GM12878 (cell line): ENCODE data around the gene AOPEP.

Experiments used
- CTCF ChIP-seq, 3 experiments: IDR thresholded peaks in 2 of 3; conservative IDR thresholded peaks in 1 of 3; 2 replicates each; pipeline ENCODE4 v1.5.1; 2011; ENCODE audit warnings: low read depth in 3 of 3, low read length in 3 of 3, mild to moderate bottlenecking in 3 of 3, control low read depth in 2 of 3, moderate library complexity in 2 of 3, inconsistent platforms in 1 of 3, mixed read lengths in 1 of 3; ENCODE audit not compliant: control insufficient read depth in 2 of 3, insufficient read depth in 1 of 3; ENCODE audit errors: extremely low read depth in 1 of 3
- EGR1 ChIP-seq, 2 experiments: IDR thresholded peaks; 1 replicate in 1 of 2; 2 replicates in 1 of 2; pipeline ENCODE4 v1.6.1; 2011 to 2012; ENCODE audit warnings: low read depth in 2 of 2, low read length in 2 of 2, borderline replicate concordance in 1 of 2, mild to moderate bottlenecking in 1 of 2, moderate library complexity in 1 of 2
- ETV6 ChIP-seq, 2 experiments: fragments of 450-650 bp in 1 of 2; IDR thresholded peaks in 1 of 2; conservative IDR thresholded peaks in 1 of 2; 2 replicates each; pipeline ENCODE4 v1.6.1; 2014; ENCODE audit warnings: antibody characterized with exemption in 1 of 2, borderline replicate concordance in 1 of 2, low read depth in 1 of 2, mild to moderate bottlenecking in 1 of 2, moderate library complexity in 1 of 2
- FOXM1 ChIP-seq: IDR thresholded peaks from 2 replicates; pipeline ENCODE4 v1.6.1; 2012; ENCODE audit warnings: low read depth, mild to moderate bottlenecking, inconsistent platforms, low read length, moderate library complexity
- MAX ChIP-seq: IDR thresholded peaks from 2 replicates; pipeline ENCODE4 v1.6.1; 2012; ENCODE audit warnings: low read depth, low read length, improper control_type of control experiment
- TARDBP ChIP-seq: IDR thresholded peaks from 2 replicates; pipeline ENCODE4 v1.6.1; 2016; ENCODE audit warnings: borderline replicate concordance

GRCh38 chr9:94700445-94700844 lies 26.1 kb upstream of the AOPEP start:
- no peak for TF ChIP-seq FOXM1
- TF ChIP-seq CTCF (IDR thresholded peaks at IDR 0.05 in 2 of 3, conservative IDR thresholded peaks at IDR 0.05 in 1 of 3; ENCODE audit: control insufficient read depth in 2 of 3, extremely low read depth in 1 of 3, insufficient read depth in 1 of 3, low read depth in 3 of 3, low read length in 3 of 3): no peak
- no peak for TF ChIP-seq ETV6 (conservative IDR thresholded peaks at IDR 0.05 in 1 of 2, IDR thresholded peaks at IDR 0.05 in 1 of 2; ENCODE audit: borderline replicate concordance in 1 of 2, low read depth in 1 of 2)
- no peak for TF ChIP-seq MAX
- no peak for TF ChIP-seq TARDBP
- no peak for TF ChIP-seq EGR1 (IDR thresholded peaks at IDR 0.05; ENCODE audit: borderline replicate concordance in 1 of 2, low read depth in 2 of 2, low read length in 2 of 2)
